Measurements from ENCODE around the gene MRPL2. TPM values are rescaled to one million over a fixed set of nuclear protein-coding genes. Genes with fewer than 3 reads are reported as not detected.

Gene MRPL2
- total and polyA plus RNA-seq, 2 of the 8 experiments (the other 6 are each of a cell fraction or from before 2014, with no cell fraction given) = 58.7 to 99.9 TPM

DNA sequence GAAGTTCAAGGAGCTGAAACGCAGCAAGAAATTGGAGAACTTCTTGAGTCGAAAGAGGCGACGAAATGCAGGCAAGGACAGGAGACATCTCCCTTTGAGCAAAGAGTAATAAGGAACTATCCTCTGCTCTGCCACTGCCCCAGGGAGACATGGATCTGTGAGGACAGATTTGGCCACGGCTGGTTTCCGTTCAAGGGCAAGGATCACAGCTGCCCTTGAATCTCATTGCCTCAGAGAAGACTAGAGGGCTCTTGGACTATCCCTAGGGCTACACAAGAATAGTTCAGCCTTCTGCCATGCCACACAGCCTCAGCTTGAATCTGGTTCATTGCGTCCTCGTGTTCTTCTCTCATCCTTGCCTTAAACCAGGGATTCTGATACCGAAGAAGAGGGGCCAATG is 30.1 kb downstream of the MRPL2 start:
- H4K8ac ChIP-seq (ENCODE audit: extremely low read depth, insufficient read depth, low read length) = no peak overlapping the region
- TF ChIP-seq KDM5A (IDR thresholded peaks at IDR 0.05; ENCODE audit: low read length) (no peak), POU5F1 (IDR thresholded peaks at IDR 0.05; ENCODE audit: low read depth, low read length) (no peak), FOSL1 (IDR thresholded peaks at IDR 0.05; ENCODE audit: insufficient read depth, low read depth, low read length) (no peak), JUN (IDR thresholded peaks at IDR 0.05; ENCODE audit: low read depth, low read length) (no peak), CREB1 (IDR thresholded peaks at IDR 0.05) (no peak), CHD2 (IDR thresholded peaks at IDR 0.05; ENCODE audit: low read length) (no peak), EP300 (IDR thresholded peaks at IDR 0.05; ENCODE audit: borderline replicate concordance in 1 of 2, low read depth in 2 of 2, low read length in 2 of 2) (no peak), MAFK (IDR thresholded peaks at IDR 0.05; ENCODE audit: low read depth, low read length) (no peak)
- TF ChIP-seq, protein P1, sequence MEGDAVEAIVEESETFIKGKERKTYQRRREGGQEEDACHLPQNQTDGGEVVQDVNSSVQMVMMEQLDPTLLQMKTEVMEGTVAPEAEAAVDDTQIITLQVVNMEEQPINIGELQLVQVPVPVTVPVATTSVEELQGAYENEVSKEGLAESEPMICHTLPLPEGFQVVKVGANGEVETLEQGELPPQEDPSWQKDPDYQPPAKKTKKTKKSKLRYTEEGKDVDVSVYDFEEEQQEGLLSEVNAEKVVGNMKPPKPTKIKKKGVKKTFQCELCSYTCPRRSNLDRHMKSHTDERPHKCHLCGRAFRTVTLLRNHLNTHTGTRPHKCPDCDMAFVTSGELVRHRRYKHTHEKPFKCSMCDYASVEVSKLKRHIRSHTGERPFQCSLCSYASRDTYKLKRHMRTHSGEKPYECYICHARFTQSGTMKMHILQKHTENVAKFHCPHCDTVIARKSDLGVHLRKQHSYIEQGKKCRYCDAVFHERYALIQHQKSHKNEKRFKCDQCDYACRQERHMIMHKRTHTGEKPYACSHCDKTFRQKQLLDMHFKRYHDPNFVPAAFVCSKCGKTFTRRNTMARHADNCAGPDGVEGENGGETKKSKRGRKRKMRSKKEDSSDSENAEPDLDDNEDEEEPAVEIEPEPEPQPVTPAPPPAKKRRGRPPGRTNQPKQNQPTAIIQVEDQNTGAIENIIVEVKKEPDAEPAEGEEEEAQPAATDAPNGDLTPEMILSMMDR (IDR thresholded peaks at IDR 0.05; ENCODE audit: control extremely low read depth in 1 of 3, insufficient read depth in 1 of 3, low read depth in 1 of 3, low read length in 3 of 3) = no peak
- peaks cover 40 to 84% (median 57%) of the 10 kb centered on the region in 4 experiments for H3K36me3 ChIP-seq (ENCODE audit: control insufficient read depth in 2 of 4, insufficient read depth in 4 of 4, low read length in 3 of 4)
- H3K23me2 ChIP-seq (ENCODE audit: low read depth, low read length) = peaks cover 2% of the 10 kb centered on the region; the same call in 1 of the 2 replicates
- H3K79me2 ChIP-seq (ENCODE audit: control insufficient read depth in 1 of 2, insufficient read depth in 2 of 2, low read length in 2 of 2) = peaks cover 0 to 9% of the 10 kb centered on the region in 2 experiments; a peak in 2 of 4 replicates
- no peak overlapping the region for H3K56ac ChIP-seq (replicated peaks; ENCODE audit: insufficient read length, low read depth, low read length)
- H3K27me3 ChIP-seq (replicated peaks in 1 of 4; ENCODE audit: control insufficient read depth in 3 of 4, extremely low read depth in 1 of 4, insufficient read depth in 3 of 4, low read length in 3 of 4) = no peaks in the 10 kb centered on the region
- H2AFZ ChIP-seq (ENCODE audit: low read length) = no peak overlapping the region
- H3K4ac ChIP-seq (replicated peaks; ENCODE audit: insufficient read length, low read depth, low read length) = no peak overlapping the region
- no peak overlapping the region for H2BK15ac ChIP-seq (ENCODE audit: low read length)
- no peak overlapping the region for H3K4me3 ChIP-seq (ENCODE audit: extremely low read depth in 1 of 4, insufficient read depth in 2 of 4, low read depth in 3 of 4, low read length in 4 of 4)
- H2BK12ac ChIP-seq (ENCODE audit: low read depth, low read length) = no peak overlapping the region
- H3K14ac ChIP-seq (ENCODE audit: insufficient read length) = no peak overlapping the region
- no peak overlapping the region for H2BK20ac ChIP-seq (ENCODE audit: low read length)
- FAIRE-seq (no peak), DNase-seq (ENCODE audit: low read depth in 1 of 2, low spot score in 2 of 2) (no peak)
- no peak overlapping the region for H4K91ac ChIP-seq (replicated peaks; ENCODE audit: insufficient read length, low read length)
- peaks cover 4% of the 10 kb centered on the region; the same call in 1 of the 2 replicates for H3K79me1 ChIP-seq (ENCODE audit: low read depth, low read length)
- H3K9ac ChIP-seq (replicated peaks in 1 of 4; ENCODE audit: extremely low read depth in 1 of 4, low read depth in 3 of 4, low read length in 3 of 4) = no peak overlapping the region
- no peak overlapping the region for H2BK120ac ChIP-seq (replicated peaks; ENCODE audit: low read depth, low read length)
- H3K4me2 ChIP-seq (ENCODE audit: insufficient read depth in 1 of 2, low read depth in 2 of 2, low read length in 2 of 2) = no peak overlapping the region
- H2AK5ac ChIP-seq (ENCODE audit: low read depth, low read length) = no peak overlapping the region
- no peak overlapping the region for H4K5ac ChIP-seq (ENCODE audit: insufficient read length, low read depth, low read length)
- H3K23ac ChIP-seq (ENCODE audit: insufficient read length) = no peak overlapping the region
- H2BK5ac ChIP-seq (ENCODE audit: low read depth, low read length) = no peak overlapping the region
- H3K4me1 ChIP-seq (replicated peaks in 1 of 4; ENCODE audit: control insufficient read depth in 3 of 4, insufficient read depth in 4 of 4, low read length in 3 of 4) = no peaks in the 10 kb centered on the region
- WGBS, 2 experiments (ENCODE audit: extremely low coverage in 1 of 2, insufficient coverage in 1 of 2, insufficient read length in 1 of 2, insufficient replicate concordance in 2 of 2, low coverage in 1 of 2, low lambda C conversion rate in 2 of 2, missing lambda C conversion rate in 1 of 2) = 93% methylated on average over 9 of the region's 9 CpGs; no CpG with 5 or more reads in 1 of the 2 experiments
- H3K18ac ChIP-seq (ENCODE audit: extremely low read depth, low read length) = no peak overlapping the region
- no peaks in the 10 kb centered on the region for H3K9me3 ChIP-seq (ENCODE audit: insufficient read depth in 2 of 2, low read depth in 1 of 2, low read length in 1 of 2)
- ChIA-PET CTCF (ENCODE audit: partially characterized antibody) (interaction anchor here (0.7 to 1.7 kb wide), 2 partner anchors 77 to 115 kb away, joined by 3 to 8 read pairs; no protein-coding TSS in a partner anchor), POLR2A (ENCODE audit: partially characterized antibody) (interaction anchor here (1.0 to 29.7 kb wide), 4 partner anchors 6 to 66 kb away, joined by 3 to 584 read pairs (median 294); partner anchors contain the start of genes CUL7, KLHDC3, MEA1 and RRP36)
- peaks cover 0 to 6% of the 10 kb centered on the region in 2 experiments for H4K20me1 ChIP-seq (replicated peaks in 1 of 2; ENCODE audit: control insufficient read depth in 1 of 2, insufficient read depth in 2 of 2, low read length in 2 of 2)
- no peak overlapping the region for H3K27ac ChIP-seq (ENCODE audit: low read depth, low read length)
